HG02885 (cell line): ENCODE results near the gene CHD1.
A peak's percentile ranks its signal among the peaks of the same experiment; 100 is the strongest.

Experiments used
- ATAC-seq: cut with Tn5 transposase; IDR thresholded peaks from one replicate; pipeline ENCODE4 v1.9.1; 2021; ENCODE audit warnings: mild to moderate bottlenecking; ENCODE audit not compliant: unreplicated experiment, poor library complexity

CHD1 gene

GRCh38 chr5:98936948-98937715 lies 8.3 kb upstream of the CHD1 start:
- ATAC-seq, result no peak

DNA sequence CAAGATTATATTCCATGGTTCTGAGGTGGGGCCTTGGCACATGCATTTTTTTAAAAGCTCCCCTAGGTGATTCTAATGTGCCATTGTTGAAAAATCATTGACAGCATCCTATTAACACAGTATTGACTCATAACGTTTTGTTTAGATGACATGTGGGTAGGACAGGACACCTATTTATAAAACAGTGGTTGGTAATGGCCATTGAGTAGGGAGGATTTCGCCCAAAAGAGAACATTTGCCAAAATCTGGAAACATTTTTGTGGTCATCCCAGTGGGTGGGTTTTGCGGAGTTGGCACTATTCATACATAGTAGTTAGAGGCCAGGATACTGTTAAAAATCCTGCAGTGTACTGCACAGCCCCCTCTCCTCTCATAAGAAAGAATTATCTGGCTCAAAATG lies 6.4 kb upstream of the CHD1 start:
- no peak for ATAC-seq

DNA sequence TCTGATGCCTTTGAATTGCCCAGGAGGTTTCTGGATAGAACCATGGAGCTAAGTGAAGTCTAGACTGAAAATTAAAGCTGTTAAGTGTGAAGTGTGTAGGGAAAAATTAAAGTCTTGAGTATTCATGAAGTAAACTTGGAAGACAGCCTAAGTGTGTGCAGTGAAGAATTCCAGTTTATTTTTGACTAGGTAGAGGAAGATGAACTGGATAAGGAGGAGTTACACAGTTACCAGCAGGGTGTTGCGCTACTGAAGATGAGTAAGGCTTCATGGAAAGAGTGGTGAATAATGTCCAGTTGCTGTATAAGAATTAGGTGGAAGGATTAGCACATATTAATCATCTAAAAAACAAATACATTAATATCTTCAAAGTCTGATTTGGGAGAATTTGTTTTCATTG lies 5.7 kb upstream of the CHD1 start:
- no peak for ATAC-seq

GRCh38 chr5:98933445-98934072 lies 4.8 kb upstream of the CHD1 start:
- ATAC-seq, result peak; percentile 25

- ATAC-seq, result no peak
Measured at GRCh38 chr5:98930972-98931762, 2.4 kb upstream of the CHD1 start.

- peak; percentile 57 for ATAC-seq
Measured at GRCh38 chr5:98929710-98930298, 997 bp upstream of the CHD1 start.

DNA sequence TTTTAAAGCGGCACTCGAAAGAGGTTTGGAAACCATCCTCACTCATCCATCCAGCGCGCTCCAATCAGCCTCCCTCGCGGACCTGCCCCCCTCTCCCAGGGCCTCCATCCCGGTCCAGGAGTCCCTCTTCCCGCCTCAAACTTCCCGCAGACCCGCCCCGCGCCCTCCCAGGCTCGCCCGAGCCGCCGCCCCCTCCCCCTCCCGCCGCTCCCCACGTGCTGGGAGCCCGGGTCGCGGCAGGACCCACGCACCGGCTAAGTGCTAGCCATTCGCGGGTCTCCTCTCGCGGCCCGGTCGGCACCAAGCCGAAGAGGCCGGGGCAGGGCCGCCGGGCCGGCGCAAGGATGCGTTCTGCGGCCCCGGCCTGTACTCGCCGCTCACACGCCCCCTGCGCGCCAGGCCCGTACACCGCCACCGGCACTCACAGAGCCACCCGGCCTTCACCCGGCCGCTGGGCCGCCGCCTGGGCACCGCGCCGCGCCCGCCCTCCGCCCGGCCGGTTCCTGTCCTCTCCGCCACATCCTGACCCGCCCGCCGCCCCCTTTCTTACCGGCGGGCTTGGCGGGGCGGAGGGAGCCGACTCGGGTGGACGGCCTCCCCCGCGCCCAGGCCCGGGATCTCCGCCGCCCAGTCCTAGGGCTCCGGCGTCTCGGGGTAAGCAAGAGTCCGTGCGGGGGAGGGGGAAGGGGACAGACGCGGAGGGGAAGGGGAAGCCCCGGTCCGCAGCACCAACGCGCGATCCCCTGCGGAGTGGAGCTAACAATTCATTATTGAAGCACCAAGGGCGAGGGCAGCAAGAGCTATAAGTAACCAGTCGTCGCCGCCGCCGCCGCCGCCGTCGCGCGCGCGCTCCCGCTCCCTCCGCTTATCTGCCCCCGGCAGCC lies 576 bp downstream of the CHD1 start:
- ATAC-seq, result peak; percentile 30

GRCh38 chr5:98927242-98927988 lies 1.4 kb downstream of the CHD1 start:
- peak; percentile 31 for ATAC-seq

DNA sequence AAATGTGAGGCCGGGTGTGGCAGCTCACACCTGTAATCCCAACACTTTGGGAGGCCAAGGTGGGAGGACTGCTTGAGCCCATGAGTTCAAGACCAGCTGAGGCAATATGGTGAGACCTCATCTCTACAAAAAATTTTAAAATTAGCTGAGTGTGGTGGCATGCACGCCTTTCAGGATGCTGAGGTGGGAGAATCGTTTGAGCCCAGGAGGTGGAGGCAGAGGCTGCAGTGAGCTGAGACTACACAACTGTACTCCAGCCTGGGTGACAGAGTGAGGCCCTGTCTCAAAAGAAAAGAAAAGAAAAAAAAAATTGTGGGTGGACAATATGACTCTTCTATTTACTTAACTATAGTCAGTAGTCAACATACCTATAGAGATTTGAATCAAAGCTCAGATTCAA lies 4.8 kb downstream of the CHD1 start:
- no peak for ATAC-seq

GRCh38 chr5:98921947-98922505 lies 6.8 kb downstream of the CHD1 start:
- ATAC-seq, result no peak

DNA sequence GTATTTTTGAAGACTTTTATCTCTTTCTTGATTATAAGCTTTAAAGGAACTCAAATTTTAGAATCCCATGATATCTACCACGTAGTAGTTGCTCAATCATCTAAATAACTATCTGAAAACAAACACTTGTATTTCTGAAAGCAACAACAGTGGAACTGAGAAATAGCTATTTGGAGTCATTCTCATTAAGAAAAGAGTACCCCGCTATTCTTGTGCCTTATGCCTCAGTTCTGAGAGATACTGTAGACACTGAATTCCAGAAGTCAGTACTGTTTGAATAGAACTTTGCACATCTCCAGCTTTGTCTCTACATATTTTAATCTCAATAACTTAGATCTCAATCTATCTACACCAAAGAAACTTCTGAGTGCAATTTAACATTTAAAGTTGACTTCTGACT lies 11.4 kb downstream of the CHD1 start:
- ATAC-seq, result peak; percentile 43

GRCh38 chr5:98916540-98916939 lies 12.3 kb downstream of the CHD1 start:
- ATAC-seq, result no peak

DNA sequence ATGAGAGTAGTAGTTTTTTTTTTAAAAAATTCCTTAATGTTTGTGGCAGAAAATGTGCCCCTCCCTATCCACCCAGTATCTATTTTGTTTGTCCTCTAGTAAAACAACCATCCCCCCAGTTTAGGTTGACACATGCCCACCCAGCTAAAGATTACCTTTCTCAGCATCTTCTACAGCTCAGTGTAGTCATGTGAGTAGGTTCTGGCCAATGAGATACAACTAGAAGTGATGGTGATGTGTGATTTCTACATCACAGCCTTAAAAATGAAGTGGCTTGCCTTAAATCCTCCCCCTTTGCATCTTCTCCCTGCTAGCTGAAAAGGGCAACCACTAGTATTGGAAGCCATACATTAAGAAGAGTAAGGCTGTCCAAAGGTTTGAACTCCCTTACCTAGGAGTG lies 14.9 kb downstream of the CHD1 start:
- peak; percentile 38 for ATAC-seq

GRCh38 chr5:98911280-98912040 lies 17.3 kb downstream of the CHD1 start:
- ATAC-seq, result no peak

GRCh38 chr5:98909363-98909762 lies 19.4 kb downstream of the CHD1 start:
- no peak for ATAC-seq

DNA sequence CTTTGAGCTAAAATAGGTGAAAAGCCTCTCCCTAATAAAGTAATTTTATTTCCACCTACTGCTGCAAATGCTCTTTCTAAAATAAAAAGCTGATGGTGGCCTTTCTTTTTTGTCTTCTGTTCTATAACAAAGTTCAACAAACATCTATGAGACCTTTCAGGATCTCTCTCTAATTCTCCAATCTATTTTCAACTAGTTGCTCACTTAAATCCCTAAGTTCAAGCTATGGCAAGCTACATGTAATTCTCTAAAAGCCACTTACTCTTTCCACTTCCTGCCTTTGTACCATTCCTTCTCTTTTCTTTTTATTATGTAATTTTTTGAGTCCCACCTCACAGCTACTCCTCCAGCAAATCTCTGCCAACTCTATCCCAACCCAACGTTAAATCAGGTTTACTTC lies 20.9 kb downstream of the CHD1 start:
- ATAC-seq, result no peak

GRCh38 chr5:98906756-98907355 lies 22.0 kb downstream of the CHD1 start:
- no peak for ATAC-seq
